PFSK-1 (cell line): ENCODE results near the gene PRKRIP1.

Source experiments
- FOXP2 ChIP-seq: optimal IDR thresholded peaks from 2 replicates; pipeline ENCODE3; 2011; ENCODE audit warnings: borderline replicate concordance, control low read depth, inconsistent platforms; ENCODE audit not compliant: insufficient read depth; ENCODE audit errors: extremely low read length, extremely low read depth
- POLR2AphosphoS5 ChIP-seq: IDR thresholded peaks from 2 replicates; pipeline ENCODE4 v1.6.1; 2012; ENCODE audit warnings: low read depth, mild to moderate bottlenecking, control low read depth, low read length, moderate library complexity
- REST ChIP-seq, 2 experiments: IDR thresholded peaks; 2 replicates each; pipeline versions ENCODE4 v1.6.1 to v1.8.0; 2011 to 2012; ENCODE audit warnings: low read depth in 2 of 2, low read length in 2 of 2, control low read depth in 1 of 2, inconsistent platforms in 1 of 2, mild to moderate bottlenecking in 1 of 2, moderate library complexity in 1 of 2; ENCODE audit not compliant: insufficient read depth in 1 of 2
- SIN3A ChIP-seq: IDR thresholded peaks from 2 replicates; pipeline ENCODE4 v1.6.1; 2012; ENCODE audit warnings: mild to moderate bottlenecking, low read length, moderate library complexity, borderline replicate concordance; ENCODE audit not compliant: insufficient read depth
- TAF1 ChIP-seq: IDR thresholded peaks from 2 replicates; pipeline ENCODE4 v1.6.1; 2012; ENCODE audit warnings: low read length, control low read depth, borderline replicate concordance; ENCODE audit not compliant: insufficient read depth

Gene PRKRIP1

DNA sequence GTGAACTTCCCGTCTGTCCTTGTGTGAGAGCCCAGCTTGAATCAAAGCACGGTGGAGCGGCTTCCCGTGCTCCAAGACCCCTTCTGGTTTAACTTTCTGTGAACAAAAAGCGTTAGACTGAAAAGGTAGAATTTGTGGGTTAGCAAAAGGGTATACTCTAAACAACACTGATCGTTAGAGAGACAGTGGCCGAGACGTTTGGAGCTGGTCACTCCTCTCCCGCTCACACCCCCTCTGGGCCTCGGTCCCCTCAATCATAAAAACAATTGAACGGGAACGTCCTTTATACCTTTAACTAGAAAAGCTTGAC lies 502 bp downstream of the PRKRIP1 start:
- TF ChIP-seq SIN3A (no peak), TAF1 (no peak), FOXP2 (no peak), REST (IDR thresholded peaks at IDR 0.05; ENCODE audit: insufficient read depth in 1 of 2, low read depth in 2 of 2, low read length in 2 of 2) (no peak), POLR2AphosphoS5 (no peak)

DNA sequence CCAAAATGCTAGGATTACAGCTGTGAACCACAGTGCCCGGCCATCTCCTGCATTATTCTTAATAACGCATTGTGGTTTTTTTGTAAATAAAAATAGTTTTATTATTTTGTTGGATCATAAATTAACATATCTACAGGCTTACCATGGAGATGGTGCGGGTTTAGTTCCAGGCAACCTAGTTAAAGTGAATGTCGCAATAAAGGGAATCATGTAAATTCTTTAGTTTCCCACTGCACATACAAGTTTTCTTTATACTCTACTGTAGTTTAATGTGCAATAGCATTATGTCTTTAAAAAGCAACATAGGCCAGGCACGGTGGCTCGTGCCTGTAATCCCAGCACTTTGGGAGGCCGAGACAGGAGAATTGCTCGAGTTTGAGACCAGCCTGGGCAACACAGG lies 2.4 kb downstream of the PRKRIP1 start:
- TF ChIP-seq FOXP2 (no peak), POLR2AphosphoS5 (no peak), TAF1 (no peak), REST (IDR thresholded peaks at IDR 0.05; ENCODE audit: insufficient read depth in 1 of 2, low read depth in 2 of 2, low read length in 2 of 2) (no peak), SIN3A (no peak)

DNA sequence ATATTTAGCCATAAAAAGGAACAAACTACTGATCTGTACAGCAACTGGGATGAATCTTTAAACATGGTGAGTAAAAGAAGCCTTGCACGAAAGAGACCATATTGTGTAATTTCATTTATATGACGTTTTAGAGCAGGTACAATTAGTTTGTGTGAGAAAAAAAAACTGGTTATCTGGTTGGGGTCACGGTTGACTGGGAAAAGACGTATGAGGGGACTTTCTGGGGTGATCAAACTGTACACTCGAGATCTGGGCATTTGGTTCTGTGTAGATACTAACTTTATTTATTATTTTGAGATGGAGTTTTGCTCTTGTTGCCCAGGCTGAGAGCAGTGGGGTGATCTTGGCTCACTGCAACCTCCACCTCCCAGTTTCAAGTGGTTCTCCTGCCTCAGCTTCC lies 4.2 kb downstream of the PRKRIP1 start:
- no peak for TF ChIP-seq SIN3A
- no peak for TF ChIP-seq FOXP2
- TF ChIP-seq TAF1 = no peak
- no peak for TF ChIP-seq REST (IDR thresholded peaks at IDR 0.05; ENCODE audit: insufficient read depth in 1 of 2, low read depth in 2 of 2, low read length in 2 of 2)
- no peak for TF ChIP-seq POLR2AphosphoS5

DNA sequence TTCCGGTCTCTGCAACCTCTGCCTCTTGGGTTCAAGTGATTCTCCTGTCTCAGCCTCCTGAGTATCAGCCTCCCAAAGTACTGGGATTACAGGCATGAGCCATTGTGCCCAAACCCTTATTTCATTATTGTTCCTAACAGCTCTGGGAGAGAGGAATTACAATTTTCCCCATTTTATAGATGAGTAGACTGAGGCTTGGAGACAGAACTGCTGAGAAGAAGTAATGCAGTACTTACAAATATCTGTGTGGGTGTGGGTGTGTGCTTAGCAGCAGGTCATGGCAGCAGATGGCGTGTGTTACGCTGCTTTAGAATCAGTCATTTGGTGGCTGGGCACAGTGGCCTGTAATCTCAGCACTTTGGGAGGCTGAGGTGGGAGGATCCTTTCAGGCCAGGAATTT lies 7.4 kb downstream of the PRKRIP1 start:
- TF ChIP-seq POLR2AphosphoS5 (no peak), REST (IDR thresholded peaks at IDR 0.05; ENCODE audit: insufficient read depth in 1 of 2, low read depth in 2 of 2, low read length in 2 of 2) (no peak), FOXP2 (no peak)

GRCh38 chr7:102404005-102404861 lies 8.1 kb downstream of the PRKRIP1 start:
- TF ChIP-seq REST (IDR thresholded peaks at IDR 0.05; ENCODE audit: insufficient read depth in 1 of 2, low read depth in 2 of 2, low read length in 2 of 2) = no peak
- TF ChIP-seq TAF1 = no peak
- TF ChIP-seq FOXP2 = no peak
- no peak for TF ChIP-seq POLR2AphosphoS5
- no peak for TF ChIP-seq SIN3A
